ENCODE results near the gene PLEKHD1. TPM values are rescaled to one million over a fixed set of nuclear protein-coding genes. Genes with fewer than 3 reads are reported as not detected.

PLEKHD1 gene
- total RNA-seq, 4 donors from 2014 or later = 0.19 TPM; not detected in 3

DNA sequence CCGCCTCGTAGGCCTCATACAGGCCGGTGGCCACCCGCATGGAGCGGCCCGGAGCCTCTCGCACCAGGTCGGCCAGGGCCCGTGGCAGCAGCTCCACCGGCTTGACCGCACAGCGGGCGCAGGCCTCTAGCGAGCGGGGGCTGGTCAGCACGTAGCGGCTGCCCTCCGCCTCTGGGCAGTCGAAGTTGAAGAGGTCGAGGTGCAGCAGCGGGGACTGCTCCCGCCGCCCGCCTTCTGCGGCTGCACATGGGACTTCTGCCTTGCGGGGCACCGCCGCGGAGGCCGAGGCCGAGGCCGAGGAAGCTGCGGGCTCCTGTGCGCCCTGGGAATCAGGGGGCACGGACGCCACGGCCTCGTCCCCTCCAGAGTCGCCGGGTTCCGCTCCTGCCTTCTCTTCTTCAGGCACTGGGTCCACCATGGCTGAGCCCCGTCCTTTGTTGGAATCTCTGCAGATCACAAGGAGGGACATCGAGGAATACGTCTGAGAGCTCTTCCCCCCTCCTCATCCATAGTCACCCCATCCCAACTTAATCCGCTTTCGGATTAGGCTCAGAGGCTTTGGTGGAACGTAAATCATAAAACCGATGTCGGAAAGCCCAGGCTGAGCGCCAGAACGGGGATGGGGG is 88.8 kb downstream of the PLEKHD1 start:
- TF ChIP-seq POLR2A (IDR thresholded peaks at IDR 0.05) = no peak
- TF ChIP-seq, protein P1, sequence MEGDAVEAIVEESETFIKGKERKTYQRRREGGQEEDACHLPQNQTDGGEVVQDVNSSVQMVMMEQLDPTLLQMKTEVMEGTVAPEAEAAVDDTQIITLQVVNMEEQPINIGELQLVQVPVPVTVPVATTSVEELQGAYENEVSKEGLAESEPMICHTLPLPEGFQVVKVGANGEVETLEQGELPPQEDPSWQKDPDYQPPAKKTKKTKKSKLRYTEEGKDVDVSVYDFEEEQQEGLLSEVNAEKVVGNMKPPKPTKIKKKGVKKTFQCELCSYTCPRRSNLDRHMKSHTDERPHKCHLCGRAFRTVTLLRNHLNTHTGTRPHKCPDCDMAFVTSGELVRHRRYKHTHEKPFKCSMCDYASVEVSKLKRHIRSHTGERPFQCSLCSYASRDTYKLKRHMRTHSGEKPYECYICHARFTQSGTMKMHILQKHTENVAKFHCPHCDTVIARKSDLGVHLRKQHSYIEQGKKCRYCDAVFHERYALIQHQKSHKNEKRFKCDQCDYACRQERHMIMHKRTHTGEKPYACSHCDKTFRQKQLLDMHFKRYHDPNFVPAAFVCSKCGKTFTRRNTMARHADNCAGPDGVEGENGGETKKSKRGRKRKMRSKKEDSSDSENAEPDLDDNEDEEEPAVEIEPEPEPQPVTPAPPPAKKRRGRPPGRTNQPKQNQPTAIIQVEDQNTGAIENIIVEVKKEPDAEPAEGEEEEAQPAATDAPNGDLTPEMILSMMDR (IDR thresholded peaks at IDR 0.05) = no peak
- DNase-seq = no peak
- H3K9me3 ChIP-seq = no peaks in the 10 kb centered on the region
- peaks cover 23 to 40% (median 25%) of the 10 kb centered on the region in 3 donors for H3K4me1 ChIP-seq
- no peak overlapping the region for H3K27ac ChIP-seq
- intact Hi-C loops (cut with DNase I) = no loop called here
- H3K4me3 ChIP-seq = peak overlapping the region in 2 of 4 donors; percentile 13 to 66
- no peaks in the 10 kb centered on the region for H3K36me3 ChIP-seq
- peaks cover 14 to 99% (median 18%) of the 10 kb centered on the region in 4 donors for H3K27me3 ChIP-seq
- 0 to 14% methylated on average over 1 to 6 of the region's 51 CpGs for WGBS, 2 donors

DNA sequence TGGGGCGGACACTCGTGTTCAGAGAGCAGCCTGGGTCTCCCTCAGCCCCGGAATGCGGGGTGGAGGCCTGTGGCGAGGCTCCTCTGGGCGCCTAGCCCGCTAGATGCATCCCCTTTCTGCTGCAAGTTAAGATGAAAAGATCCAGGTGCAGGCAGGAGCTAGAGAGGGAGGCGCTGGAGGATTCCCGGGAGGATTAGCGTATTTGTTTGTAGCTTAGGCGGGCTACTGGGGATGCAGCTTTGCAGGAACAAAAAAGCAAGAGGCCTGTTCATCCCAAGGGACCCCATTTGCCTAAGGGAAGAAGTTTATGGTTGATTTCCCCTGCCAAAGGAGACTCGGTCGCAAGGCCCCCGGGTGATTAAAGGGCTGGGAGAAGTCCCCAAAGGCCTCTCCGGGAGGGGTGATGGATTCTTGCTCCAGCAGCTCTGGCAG is 89.3 kb downstream of the PLEKHD1 start:
- Histone ChIP-seq H3K36me3 (no peaks in the 10 kb centered on the region), H3K27me3 (peaks cover 14 to 97% (median 18%) of the 10 kb centered on the region in 4 donors), H3K4me3 (peak overlapping the region in 2 of 4 donors; percentile 34 to 66), H3K4me1 (peaks cover 23 to 40% (median 25%) of the 10 kb centered on the region in 3 donors), H3K27ac (no peak overlapping the region), H3K9me3 (no peaks in the 10 kb centered on the region)
- 3% methylated on average over 10 to 14 of the region's 15 CpGs for WGBS, 2 donors
- intact Hi-C loops (cut with DNase I) = no loop called here
- no peak for DNase-seq
- TF ChIP-seq, protein P1 (IDR thresholded peaks at IDR 0.05) = no peak
- TF ChIP-seq POLR2A (IDR thresholded peaks at IDR 0.05) = no peak

DNA sequence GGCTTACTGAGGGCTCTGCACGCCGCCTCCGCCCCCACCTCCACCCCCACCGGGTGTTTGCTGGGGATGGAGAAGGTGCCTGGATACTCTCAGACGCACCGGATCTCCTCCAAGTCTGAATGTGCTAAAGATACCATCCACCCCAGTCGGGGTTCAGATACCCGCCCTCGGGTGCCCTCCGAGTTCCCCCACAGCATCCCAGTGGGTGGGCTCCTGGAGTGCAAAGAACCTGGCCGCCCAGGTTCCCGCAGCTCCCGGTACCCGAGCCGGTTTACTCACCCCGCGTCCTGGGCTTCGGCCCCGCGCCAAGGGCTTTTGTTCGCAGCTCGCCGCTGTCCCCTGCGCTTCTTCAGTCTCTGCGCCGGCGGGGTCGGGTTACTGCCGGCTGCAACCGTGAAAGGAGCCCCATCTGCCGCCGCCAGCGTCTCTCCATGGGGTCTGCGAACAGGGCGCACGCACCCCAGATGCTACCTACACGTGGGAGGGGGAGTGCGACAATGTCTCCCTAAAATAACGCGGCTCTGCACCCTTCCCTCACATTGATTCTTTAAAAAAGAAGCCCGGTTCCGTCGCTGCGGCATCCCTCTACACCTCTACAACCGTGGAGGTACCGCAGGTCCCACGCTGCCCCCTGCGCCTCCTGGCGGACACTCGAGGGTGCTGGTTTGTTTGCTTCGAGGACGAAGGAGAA is 89.9 kb downstream of the PLEKHD1 start, which contains the start of gene CCDC177:
Gene CCDC177 (minus strand): TSS at position 609 of the 691 bp plus-strand sequence. CDS start 1,249 bp downstream, outside the sequence.
- 0 to 1% methylated on average over 25 to 32 of the region's 52 CpGs for WGBS, 2 donors
- H3K36me3 ChIP-seq = no peaks in the 10 kb centered on the region
- no peak within 1 kb of the TSS for H3K27ac ChIP-seq
- no peak for TF ChIP-seq POLR2A (IDR thresholded peaks at IDR 0.05)
- TF ChIP-seq, protein P1 (IDR thresholded peaks at IDR 0.05) = peak; percentile 59 to 93 (median 86)
- H3K27me3 ChIP-seq = peaks cover 14 to 91% (median 17%) of the 10 kb centered on the region in 4 donors
- no peak for DNase-seq
- H3K4me1 ChIP-seq = peaks cover 23 to 44% (median 27%) of the 10 kb centered on the region in 3 donors
- H3K9me3 ChIP-seq = no peaks in the 10 kb centered on the region
- intact Hi-C loops (cut with DNase I) = no loop called here
- H3K4me3 ChIP-seq = peak within 1 kb of the TSS in 3 of 4 donors; percentile 28 to 66 (median 34)

DNA sequence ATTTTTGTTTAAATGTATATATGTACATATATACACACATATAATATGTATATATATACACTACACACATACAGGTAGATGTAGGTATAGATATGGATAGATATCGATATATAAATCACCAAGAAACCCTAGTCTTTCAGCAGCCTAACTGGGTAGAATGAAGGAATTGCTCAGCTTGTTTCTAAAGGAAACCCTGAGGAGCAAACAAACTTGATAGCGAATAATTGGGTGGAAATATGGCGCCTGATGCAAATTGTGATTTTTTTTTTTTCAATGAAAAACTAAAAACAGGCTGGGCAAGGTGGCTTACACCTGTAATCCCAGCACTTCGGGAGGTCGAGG is 90.4 kb downstream of the PLEKHD1 start:
- TF ChIP-seq, protein P1 (IDR thresholded peaks at IDR 0.05) = no peak
- no peak for TF ChIP-seq POLR2A (IDR thresholded peaks at IDR 0.05)
- Histone ChIP-seq H3K27ac (no peak overlapping the region), H3K36me3 (no peaks in the 10 kb centered on the region), H3K9me3 (no peaks in the 10 kb centered on the region), H3K4me1 (peaks cover 24 to 49% (median 30%) of the 10 kb centered on the region in 3 donors), H3K4me3 (peak overlapping the region in 2 of 4 donors; percentile 34 to 66), H3K27me3 (peaks cover 14 to 86% (median 16%) of the 10 kb centered on the region in 4 donors)
- WGBS, 2 donors = 24 to 25% methylated on average over 4 to 5 of the region's 5 CpGs
- no peak for DNase-seq
- intact Hi-C loops (cut with DNase I) = loop anchor here (5.0 kb wide), 1 partner anchor 38 kb away; no protein-coding TSS in a partner anchor

DNA sequence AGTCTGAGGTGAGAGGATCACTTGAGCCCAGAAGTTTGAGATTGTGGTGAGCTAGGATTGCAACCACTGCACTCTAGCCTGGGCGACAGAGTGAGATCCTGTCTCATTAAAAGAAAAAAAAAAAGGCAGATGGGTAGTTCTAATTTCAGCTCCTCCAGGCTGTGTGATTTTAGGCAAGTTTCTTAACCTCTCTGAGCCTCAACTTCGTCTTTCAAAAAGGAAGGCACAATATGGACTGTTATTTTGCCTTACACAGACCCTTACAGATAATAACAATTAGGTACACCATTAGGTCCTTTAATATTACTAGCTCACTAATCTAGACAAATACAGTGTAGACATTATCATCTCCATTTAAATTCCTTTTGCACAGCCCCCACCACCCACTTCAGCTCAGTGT is 94.9 kb downstream of the PLEKHD1 start:
- no peak for DNase-seq
- Histone ChIP-seq H3K9me3 (no peaks in the 10 kb centered on the region), H3K27ac (peak overlapping the region in 3 of 4 donors; percentile 19 to 77 (median 52)), H3K36me3 (no peaks in the 10 kb centered on the region), H3K4me1 (peaks cover 7 to 26% (median 7%) of the 10 kb centered on the region in 3 donors), H3K27me3 (peaks cover 0 to 41% (median under 1%) of the 10 kb centered on the region in 4 donors), H3K4me3 (no peak overlapping the region)
- 86 to 92% methylated on average over 2 of the region's 2 CpGs for WGBS, 2 donors
- TF ChIP-seq, protein P1 (IDR thresholded peaks at IDR 0.05) = no peak
- no peak for TF ChIP-seq POLR2A (IDR thresholded peaks at IDR 0.05)
- intact Hi-C loops (cut with DNase I) = loop anchor here (5.0 kb wide), 1 partner anchor 42 kb away; no protein-coding TSS in a partner anchor

Measured in esophagus squamous epithelium (tissue), 5 donors.